Measurements from ENCODE around the gene LHB.
"Not testable (repeated sequence)": the region's sequence is repeated elsewhere in the genome, so short reads cannot be mapped to it uniquely, and the experiment has no call there.

The LHB gene

DNA sequence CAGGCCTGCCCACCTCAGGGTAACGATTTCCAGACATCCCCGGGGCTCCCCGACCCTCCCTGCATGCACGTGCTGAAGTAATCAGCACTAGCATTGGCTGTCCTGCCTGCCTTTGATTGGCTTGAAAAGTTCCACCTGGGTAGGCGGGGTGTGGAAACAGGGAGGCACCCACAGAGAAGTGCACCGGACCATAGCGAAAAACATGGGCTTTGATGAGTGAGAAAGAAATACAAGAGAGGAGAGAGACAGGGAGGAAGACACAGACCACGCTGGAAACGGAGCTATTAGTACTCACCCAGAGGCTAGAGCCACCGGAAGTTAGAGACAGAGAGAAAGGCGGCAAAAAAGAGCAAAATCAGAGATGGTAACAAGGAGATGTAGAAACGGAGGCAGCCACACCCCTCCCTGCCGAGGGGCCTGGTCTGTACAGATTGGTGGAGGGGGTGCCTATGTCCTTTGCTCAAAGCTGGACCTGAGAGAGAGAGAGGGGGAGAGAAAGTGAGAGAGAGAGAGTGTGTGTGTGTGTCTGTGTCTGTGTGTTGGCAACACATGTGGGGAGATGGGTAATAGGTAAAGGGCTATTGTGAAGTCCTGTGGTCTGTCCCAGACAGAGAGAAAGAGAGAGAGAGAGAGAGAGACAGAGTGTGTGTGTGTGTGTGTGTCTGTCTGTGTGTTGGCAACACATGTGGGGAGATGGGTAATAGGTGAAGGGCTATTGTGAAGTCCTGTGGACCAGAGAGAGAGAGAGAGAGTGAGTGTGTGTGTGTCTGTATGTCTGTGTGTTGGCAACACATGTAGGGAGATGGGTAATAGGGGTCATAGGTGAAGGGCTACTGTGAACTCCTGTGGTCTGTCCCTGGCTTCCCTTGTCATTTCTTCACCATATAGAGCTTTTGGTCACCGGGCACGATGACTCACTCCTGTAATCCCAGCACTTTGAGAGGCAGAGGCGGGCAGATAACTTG, 4.3 kb upstream of the LHB start:
- no peak for DNase-seq (ENCODE audit: low spot score)
- TF ChIP-seq CTCF (IDR thresholded peaks at IDR 0.05; ENCODE audit: extremely low read depth, missing control alignments): no peak

- DNase-seq (ENCODE audit: low spot score): no peak
- no peak for TF ChIP-seq CTCF (IDR thresholded peaks at IDR 0.05; ENCODE audit: extremely low read depth, missing control alignments)
These were observed 3.5 kb upstream of the LHB start for GRCh38 chr19:49020342-49020741.

DNA sequence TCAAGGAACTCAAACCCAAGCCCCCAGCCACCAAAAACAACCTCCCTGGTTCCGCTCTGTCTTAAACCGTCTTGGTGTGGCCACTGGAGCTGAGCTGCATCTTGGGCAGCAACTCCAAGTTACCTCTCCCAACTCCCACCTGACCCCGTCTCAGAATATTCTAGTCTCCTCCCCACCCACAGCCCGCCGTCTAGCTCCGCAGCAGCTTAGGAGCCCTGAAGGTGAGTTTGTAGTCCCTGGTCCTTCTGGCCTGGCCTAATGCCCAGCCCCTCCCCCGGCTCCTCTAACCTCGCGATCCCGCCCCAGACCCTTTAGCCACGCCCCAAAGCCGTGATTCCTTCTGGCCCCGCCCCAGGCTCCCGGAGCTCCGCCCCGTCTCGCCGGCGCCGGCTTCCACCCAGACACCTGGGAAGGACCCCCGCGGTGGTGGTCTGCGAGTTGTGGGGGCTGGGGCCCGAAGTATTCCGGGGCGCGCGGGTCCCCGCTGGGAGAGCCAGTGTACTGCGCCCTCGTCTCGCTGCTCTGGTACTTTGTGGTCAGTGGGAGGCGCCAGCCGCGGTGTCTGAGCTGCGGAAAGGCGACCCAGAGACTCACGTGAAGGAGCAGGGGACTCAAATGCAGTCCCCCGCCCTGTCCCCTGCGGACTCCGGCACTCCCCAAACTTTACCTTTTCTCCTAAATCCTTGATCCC, 2.5 kb upstream of the LHB start:
- peak; percentile 89 for DNase-seq (ENCODE audit: low spot score)

DNA sequence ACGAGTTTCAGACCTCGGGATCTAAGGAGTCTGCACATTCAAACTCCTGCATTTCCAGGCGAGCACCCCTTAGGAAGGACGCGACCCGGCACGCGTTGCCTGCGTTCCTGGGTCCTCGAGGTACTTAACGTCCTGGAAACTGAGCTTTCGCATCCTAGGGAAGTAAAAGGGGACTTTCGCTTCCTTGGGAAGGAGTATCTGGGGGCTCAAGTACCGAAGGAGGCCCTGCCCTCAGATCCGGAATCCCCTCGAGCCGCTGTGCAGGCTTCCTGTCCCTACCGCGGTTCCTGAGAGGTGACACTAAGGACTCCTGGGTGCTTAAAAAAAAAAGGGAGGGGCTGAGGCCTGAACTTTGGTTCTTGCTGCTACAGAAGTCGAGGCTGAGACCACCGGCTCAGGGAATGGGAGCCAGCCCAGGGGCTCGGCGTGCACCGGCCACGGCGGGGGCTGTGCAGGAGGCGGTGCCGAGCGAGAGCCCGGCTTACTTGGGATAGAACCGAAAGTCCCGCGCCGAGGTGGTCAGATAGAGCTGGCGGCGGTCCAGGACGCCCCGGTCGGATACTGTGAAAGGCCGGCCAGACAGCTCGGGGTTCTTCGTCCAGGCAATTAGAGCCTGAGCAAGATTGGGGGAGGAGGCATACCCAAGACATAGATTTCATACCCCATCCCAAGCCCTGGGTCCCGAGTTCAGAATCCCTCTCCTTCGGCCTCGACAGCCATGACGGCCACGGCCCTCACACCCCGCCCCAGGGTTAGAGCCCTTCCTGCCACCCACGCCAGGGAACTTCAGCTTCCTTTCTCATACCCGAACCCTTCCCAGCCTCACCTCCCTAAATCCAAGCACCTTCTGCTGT, 1.7 kb upstream of the LHB start:
- not testable (repeated sequence) for DNase-seq (ENCODE audit: low spot score)

More for the DNA sequence above, 2.5 kb upstream of the LHB start:
- no peak for TF ChIP-seq CTCF (IDR thresholded peaks at IDR 0.05; ENCODE audit: extremely low read depth, missing control alignments)

- peak; percentile 88 for DNase-seq (ENCODE audit: low spot score)
- peak; percentile 48 for TF ChIP-seq CTCF (IDR thresholded peaks at IDR 0.05; ENCODE audit: extremely low read depth, missing control alignments)
These were observed 918 bp upstream of the LHB start for GRCh38 chr19:49017666-49018351.

DNA sequence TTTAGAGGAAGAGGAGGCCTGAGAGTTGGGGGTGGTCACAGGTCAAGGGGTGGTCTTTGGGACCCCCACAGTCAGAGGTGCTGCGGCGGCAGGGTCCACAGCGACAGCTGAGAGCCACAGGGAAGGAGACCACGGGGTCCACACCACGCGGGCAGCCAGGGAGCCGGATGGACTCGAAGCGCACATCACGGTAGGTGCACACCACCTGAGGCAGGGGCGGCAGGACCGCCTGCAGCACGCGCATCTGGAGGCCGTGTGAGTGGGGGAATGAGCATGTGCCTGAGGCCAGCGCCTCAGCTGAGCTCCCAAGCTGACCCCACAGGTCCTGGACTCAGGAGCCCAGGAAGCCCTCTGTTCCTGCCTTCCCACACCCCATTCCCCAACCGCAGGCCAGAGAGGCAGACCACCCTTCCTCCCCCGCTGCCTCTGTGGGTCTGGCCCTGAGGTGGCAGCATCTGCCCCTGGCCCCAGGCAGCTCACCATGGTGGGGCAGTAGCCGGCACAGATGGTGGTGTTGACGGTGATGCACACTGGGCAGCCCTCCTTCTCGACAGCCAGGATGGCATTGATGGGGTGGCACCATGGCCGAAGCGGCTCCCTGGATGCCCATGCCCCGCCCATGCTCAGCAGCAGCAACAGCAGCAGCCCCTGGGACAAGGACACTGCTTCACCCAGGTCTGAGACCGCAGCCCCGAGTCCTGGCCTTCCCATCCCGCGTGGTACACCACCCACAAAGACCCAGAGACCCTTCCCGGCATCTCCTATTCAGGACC, 638 bp downstream of the LHB start:
- no peak for TF ChIP-seq CTCF (IDR thresholded peaks at IDR 0.05; ENCODE audit: extremely low read depth, missing control alignments)
- no peak for DNase-seq (ENCODE audit: low spot score)
